ENCODE data around the gene APOC3.

DNA sequence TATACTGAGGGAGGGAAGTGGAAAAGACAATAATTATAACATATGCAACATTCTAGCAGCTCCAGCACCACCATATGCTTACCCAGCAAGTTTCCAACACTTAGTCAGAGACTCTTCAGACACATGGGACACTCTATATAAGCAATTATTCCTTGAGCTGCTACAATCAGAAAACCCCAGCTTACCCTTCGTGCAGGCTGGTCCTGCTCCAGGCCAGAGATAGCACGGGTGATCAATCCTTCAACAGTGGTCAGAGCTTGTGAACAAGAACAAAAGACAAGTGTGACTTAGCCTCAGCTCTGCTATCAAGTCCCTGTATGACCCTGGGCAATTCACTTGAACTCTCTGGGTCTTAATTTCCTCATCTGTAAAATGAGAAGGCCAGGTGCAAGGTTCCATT, 43.4 kb upstream of the APOC3 start:
- TF ChIP-seq, protein P1, sequence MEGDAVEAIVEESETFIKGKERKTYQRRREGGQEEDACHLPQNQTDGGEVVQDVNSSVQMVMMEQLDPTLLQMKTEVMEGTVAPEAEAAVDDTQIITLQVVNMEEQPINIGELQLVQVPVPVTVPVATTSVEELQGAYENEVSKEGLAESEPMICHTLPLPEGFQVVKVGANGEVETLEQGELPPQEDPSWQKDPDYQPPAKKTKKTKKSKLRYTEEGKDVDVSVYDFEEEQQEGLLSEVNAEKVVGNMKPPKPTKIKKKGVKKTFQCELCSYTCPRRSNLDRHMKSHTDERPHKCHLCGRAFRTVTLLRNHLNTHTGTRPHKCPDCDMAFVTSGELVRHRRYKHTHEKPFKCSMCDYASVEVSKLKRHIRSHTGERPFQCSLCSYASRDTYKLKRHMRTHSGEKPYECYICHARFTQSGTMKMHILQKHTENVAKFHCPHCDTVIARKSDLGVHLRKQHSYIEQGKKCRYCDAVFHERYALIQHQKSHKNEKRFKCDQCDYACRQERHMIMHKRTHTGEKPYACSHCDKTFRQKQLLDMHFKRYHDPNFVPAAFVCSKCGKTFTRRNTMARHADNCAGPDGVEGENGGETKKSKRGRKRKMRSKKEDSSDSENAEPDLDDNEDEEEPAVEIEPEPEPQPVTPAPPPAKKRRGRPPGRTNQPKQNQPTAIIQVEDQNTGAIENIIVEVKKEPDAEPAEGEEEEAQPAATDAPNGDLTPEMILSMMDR (IDR thresholded peaks at IDR 0.05; ENCODE audit: low read depth, low read length) = no peak
- TF ChIP-seq EZH2phosphoT487 (IDR thresholded peaks at IDR 0.05; ENCODE audit: low read depth) = no peak
